Kidney epithelial cell (primary cell): ENCODE results near the gene RALGPS1. TPM values are rescaled to one million over a fixed set of nuclear protein-coding genes. Genes with fewer than 3 reads are reported as not detected.

Experiments
- DNase-seq: peaks from one replicate; pipeline ENCODE4 v3.0.0-alpha.2; 2010; ENCODE audit warnings: low read depth
- H3K27me3 ChIP-seq: 2 replicates; pipeline ENCODE4 v1.6.0; 2011; ENCODE audit warnings: low read length; ENCODE audit not compliant: control insufficient read depth, insufficient read depth
- H3K36me3 ChIP-seq: 2 replicates; pipeline ENCODE4 v1.5.1; 2011; ENCODE audit warnings: low read length; ENCODE audit not compliant: control insufficient read depth, insufficient read depth
- H3K4me3 ChIP-seq: 2 replicates; pipeline ENCODE4 v1.5.1; 2011; ENCODE audit warnings: low read depth, mild to moderate bottlenecking, control low read depth, low read length
- total RNA-seq: library from RNA; depleted of rRNA; stranded (reverse); fragments of >200 nt; gene quantifications from 2 replicates; pipeline ENCODE4 v1.2.3, GENCODE V29; 2015
- TF ChIP-seq, protein P1 (sequence below): IDR thresholded peaks from 2 replicates; pipeline ENCODE4 v1.5.1; 2011; ENCODE audit warnings: mild to moderate bottlenecking, moderate library complexity, low read length, control low read depth, inconsistent platforms; ENCODE audit not compliant: insufficient read depth, poor library complexity, severe bottlenecking

RALGPS1 gene
- total RNA-seq, 1 donor from 2014 or later, result 5.6 TPM

DNA sequence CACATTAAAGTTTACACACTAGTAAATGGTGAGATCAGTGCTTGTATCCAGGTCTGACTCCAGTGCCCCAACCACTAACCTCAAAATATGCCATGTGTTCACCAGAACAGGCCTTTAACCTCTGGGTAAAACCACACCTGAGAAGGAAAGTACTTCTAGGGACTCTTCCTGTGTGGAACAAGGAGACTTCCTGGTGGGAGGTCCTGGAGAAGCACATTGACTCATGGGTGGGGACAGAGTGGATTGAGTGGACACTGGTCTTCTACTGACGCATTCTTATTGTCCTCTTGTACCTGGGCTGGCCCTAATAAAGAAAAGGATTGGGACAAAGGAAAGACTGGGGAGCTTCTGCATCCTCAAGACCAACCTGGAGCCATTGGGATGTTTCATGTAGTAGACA lies 164.4 kb downstream of the RALGPS1 start:
- Histone ChIP-seq H3K36me3 (no peaks in the 10 kb centered on the region), H3K27me3 (no peaks in the 10 kb centered on the region), H3K4me3 (no peak overlapping the region)
- TF ChIP-seq, protein P1, sequence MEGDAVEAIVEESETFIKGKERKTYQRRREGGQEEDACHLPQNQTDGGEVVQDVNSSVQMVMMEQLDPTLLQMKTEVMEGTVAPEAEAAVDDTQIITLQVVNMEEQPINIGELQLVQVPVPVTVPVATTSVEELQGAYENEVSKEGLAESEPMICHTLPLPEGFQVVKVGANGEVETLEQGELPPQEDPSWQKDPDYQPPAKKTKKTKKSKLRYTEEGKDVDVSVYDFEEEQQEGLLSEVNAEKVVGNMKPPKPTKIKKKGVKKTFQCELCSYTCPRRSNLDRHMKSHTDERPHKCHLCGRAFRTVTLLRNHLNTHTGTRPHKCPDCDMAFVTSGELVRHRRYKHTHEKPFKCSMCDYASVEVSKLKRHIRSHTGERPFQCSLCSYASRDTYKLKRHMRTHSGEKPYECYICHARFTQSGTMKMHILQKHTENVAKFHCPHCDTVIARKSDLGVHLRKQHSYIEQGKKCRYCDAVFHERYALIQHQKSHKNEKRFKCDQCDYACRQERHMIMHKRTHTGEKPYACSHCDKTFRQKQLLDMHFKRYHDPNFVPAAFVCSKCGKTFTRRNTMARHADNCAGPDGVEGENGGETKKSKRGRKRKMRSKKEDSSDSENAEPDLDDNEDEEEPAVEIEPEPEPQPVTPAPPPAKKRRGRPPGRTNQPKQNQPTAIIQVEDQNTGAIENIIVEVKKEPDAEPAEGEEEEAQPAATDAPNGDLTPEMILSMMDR, result no peak
- no peak for DNase-seq

DNA sequence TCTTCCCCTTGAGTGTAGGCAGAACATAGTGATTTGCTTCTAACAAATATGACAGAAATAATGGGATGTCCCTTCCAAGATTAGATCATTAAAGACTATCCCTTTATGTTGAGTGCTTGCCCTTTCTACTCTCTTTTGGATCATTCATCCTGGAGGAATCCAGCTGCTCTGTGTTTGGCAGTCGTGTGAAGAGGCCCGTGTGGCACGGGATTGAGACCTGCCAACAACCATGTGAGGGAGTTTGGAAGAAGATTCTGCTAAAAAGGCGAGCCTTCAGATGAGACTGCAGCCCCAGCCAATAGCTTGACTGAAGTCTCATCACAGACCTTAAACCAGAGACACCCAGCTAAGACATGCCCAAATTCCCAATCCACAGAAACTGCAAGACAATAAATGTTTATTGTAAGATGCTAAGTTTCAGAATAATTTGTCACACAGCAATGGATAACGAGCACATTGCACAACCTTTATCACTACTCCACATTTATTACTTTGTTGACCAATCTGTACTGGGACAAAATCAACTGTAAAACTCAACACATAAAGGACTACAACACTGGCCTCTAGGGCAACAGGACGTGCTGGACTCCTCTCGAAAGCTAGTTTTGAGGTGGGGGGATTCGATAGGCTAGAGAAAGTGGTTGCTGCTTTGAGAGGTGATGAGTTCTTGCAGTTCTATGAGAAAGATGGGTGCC lies 165.0 kb downstream of the RALGPS1 start:
- Histone ChIP-seq H3K27me3 (no peaks in the 10 kb centered on the region), H3K36me3 (no peaks in the 10 kb centered on the region), H3K4me3 (no peak overlapping the region)
- TF ChIP-seq, protein P1, result no peak
- no peak for DNase-seq

DNA sequence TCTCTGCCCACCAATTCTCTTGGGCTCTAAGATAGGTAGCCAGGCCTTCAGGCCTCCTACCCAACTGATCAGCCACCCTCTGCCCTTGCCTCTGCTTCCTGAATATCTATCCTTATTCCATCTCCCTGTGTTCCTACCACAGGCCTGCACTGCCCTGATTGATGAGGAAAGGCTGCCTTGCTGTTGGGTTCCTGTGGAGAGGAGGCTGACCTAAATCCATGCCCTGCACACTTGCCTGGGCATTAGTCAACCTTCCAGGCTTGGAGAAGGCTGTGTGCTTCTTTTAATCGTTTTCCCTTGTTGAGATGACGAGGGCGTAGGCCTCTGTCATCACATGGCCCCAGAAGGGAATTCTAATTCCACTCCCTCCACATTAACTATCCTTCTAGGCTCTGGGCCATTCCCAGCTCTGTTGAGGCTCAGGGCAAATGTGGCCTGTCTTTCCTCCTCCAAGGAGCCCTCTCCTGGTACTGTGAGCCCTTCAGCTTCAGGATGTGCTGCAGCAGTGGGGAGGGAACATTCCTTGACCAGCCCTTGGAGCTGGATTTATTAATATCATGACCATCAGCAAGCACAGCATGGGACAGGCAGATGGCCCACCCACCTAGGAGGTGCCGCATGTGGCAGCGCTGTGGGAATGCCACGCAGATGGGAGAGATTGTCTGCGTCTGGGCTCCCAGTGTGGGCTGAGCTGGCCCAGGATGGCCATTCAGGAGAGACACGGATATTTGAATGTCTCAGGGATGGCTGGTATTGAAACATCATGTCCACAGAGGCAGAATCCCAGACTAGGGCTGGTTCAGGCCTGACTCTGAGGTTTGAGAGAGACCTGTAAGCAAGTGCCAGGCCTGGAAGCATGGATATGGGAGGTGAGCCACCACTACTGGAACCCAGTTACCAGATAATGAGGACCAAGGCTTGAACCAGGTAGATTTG lies 166.9 kb downstream of the RALGPS1 start:
- Histone ChIP-seq H3K4me3 (no peak overlapping the region), H3K36me3 (no peaks in the 10 kb centered on the region), H3K27me3 (no peaks in the 10 kb centered on the region)
- DNase-seq, result no peak
- TF ChIP-seq, protein P1, result no peak

DNA sequence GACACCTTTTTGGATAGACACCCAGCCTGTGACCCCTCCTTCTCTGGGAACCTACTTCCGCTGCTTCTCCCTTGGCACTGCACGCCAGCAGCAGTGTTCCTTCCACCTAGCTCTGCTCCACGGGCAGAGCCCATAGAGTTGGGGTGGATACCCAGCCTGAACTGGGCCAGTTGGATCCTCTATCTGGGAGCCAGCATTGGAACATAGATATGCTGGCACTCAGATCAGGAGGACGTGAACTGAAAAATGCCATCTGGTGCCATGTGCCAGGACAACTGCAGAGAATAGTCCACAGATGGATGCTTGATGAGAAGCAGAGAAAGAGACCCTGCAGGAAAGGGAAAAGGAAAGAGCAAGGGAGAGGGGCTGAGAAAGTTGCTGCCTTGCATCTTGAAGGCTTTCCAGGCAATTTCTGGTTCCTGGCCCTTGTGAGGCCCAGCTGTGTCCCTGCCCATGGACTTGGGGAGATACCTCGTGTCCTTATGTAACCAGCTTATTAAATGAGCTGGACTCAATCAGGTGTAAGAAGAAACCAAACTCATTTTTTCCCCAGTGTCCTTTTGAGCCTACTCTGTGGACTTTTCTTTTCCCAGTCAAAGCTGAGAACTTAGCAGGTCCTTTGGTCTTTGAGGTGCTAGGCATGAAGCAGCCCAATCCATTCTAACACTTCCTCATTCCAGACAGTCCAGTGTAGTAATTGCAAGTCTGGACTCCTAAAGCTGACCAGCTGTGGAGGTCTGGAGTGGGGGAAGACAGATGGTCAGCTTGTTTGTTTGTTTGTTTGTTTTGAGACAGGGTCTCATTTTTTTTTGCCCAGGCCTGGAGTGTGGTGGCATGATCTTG lies 168.8 kb downstream of the RALGPS1 start:
- H3K36me3 ChIP-seq, result no peaks in the 10 kb centered on the region
- no peak overlapping the region for H3K4me3 ChIP-seq
- TF ChIP-seq, protein P1, result no peak
- no peaks in the 10 kb centered on the region for H3K27me3 ChIP-seq
- no peak for DNase-seq

DNA sequence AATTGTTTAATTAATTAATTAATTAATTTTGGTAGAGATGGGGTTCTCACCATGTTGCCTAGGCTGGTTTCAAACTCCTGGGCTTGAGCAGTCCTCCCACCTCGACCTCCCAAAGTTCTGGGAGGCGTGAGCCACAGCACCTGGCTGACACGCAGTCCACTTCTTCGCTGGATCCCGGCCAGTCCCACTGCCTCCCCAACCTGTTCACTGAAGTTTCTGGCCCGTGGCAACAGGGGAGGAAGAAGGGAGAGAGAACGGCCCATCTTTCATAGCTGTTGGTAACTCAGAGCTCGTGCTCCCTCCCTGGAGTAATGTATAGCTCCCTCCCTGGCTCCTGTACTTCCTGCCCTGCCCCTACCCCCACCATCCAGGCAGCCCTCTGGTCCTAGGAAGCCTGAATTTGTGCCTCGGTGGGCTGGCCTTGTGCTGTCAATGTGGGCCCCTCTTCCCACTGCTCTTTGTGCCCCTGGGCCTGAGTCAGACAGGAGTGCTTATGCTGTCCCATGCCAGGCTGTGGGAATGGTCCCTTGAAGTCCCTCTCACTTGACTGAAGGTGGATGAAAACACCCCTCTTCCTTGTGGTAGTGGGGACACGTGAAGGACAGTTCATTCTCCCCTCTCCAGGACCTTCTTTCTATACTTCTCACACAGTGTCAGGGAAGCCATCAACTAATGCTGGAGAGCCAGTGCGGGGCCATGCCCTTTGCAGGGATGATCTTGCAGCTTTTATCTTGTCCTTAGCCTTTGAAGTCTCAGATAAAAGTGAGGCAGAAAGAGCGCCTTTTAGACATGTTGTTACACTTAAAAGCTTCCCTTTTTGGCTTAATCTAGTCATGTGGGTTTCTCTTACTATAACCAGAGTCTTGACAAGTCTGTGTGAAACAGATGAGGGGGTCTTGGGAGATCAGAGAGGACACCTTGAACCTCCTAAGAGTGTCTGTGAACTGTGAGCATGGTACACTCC lies 169.8 kb downstream of the RALGPS1 start:
- no peak for DNase-seq
- no peaks in the 10 kb centered on the region for H3K36me3 ChIP-seq
- TF ChIP-seq, protein P1, result no peak
- no peak overlapping the region for H3K4me3 ChIP-seq
- no peaks in the 10 kb centered on the region for H3K27me3 ChIP-seq
